ENCODE measurements around the gene BATF2. TPM values are rescaled to one million over a fixed set of nuclear protein-coding genes. Genes with fewer than 3 reads are reported as not detected.

Gene BATF2
- total and polyA plus RNA-seq, 2 donors from 2014 or later, result 5.9 to 8.8 TPM

GRCh38 chr11:64954201-64954600, 42.6 kb downstream of the BATF2 start:
- Histone ChIP-seq H3K27ac (ENCODE audit: low read depth in 2 of 2, low read length in 2 of 2) (no peak overlapping the region), H3K9me3 (ENCODE audit: control insufficient read depth in 2 of 3, insufficient read depth in 1 of 3, low read length in 3 of 3) (no peaks in the 10 kb centered on the region), H3K27me3 (ENCODE audit: control insufficient read depth, insufficient read depth, low read length) (no peaks in the 10 kb centered on the region), H3K4me3 (ENCODE audit: low read length in 3 of 3) (no peak overlapping the region), H3K4me1 (ENCODE audit: control insufficient read depth in 2 of 3, insufficient read depth in 2 of 3, low read depth in 1 of 3, low read length in 3 of 3) (peaks cover 0 to 2% (median 0%) of the 10 kb centered on the region in 3 donors), H3K9ac (ENCODE audit: low read length in 3 of 3) (no peak overlapping the region), H3K36me3 (ENCODE audit: control insufficient read depth in 2 of 3, insufficient read depth in 3 of 3, low read length in 3 of 3) (no peaks in the 10 kb centered on the region)
- FAIRE-seq (no peak), DNase-seq (no peak)
- intact Hi-C loops (cut with DNase I), result no loop called here
- no peak for TF ChIP-seq CTCF (IDR thresholded peaks at IDR 0.05; ENCODE audit: borderline replicate concordance, extremely low read depth, insufficient read depth)

GRCh38 chr11:64951529-64951928, 45.2 kb downstream of the BATF2 start:
- DNase-seq, result no peak
- intact Hi-C loops (cut with DNase I), result no loop called here
- FAIRE-seq, result no peak
- no peak overlapping the region for H3K4me3 ChIP-seq (ENCODE audit: low read length in 3 of 3)
- TF ChIP-seq CTCF (IDR thresholded peaks at IDR 0.05; ENCODE audit: borderline replicate concordance, extremely low read depth, insufficient read depth), result no peak
- no peaks in the 10 kb centered on the region for H3K9me3 ChIP-seq (ENCODE audit: control insufficient read depth in 2 of 3, insufficient read depth in 1 of 3, low read length in 3 of 3)
- no peaks in the 10 kb centered on the region for H3K36me3 ChIP-seq (ENCODE audit: control insufficient read depth in 2 of 3, insufficient read depth in 3 of 3, low read length in 3 of 3)
- H3K27ac ChIP-seq (ENCODE audit: low read depth in 2 of 2, low read length in 2 of 2), result no peak overlapping the region
- H3K9ac ChIP-seq (ENCODE audit: low read length in 3 of 3), result no peak overlapping the region
- H3K27me3 ChIP-seq (ENCODE audit: control insufficient read depth, insufficient read depth, low read length), result no peaks in the 10 kb centered on the region
- H3K4me1 ChIP-seq (ENCODE audit: control insufficient read depth in 2 of 3, insufficient read depth in 2 of 3, low read depth in 1 of 3, low read length in 3 of 3), result peaks cover 0 to 2% (median 0%) of the 10 kb centered on the region in 3 donors

GRCh38 chr11:64947208-64947814, 49.5 kb downstream of the BATF2 start:
- TF ChIP-seq CTCF (IDR thresholded peaks at IDR 0.05; ENCODE audit: borderline replicate concordance, extremely low read depth, insufficient read depth), result no peak
- intact Hi-C loops (cut with DNase I), result no loop called here
- FAIRE-seq (no peak), DNase-seq (no peak)
- H3K4me3 ChIP-seq (ENCODE audit: low read length in 3 of 3), result no peak overlapping the region
- no peak overlapping the region for H3K9ac ChIP-seq (ENCODE audit: low read length in 3 of 3)
- no peaks in the 10 kb centered on the region for H3K36me3 ChIP-seq (ENCODE audit: control insufficient read depth in 2 of 3, insufficient read depth in 3 of 3, low read length in 3 of 3)
- H3K27ac ChIP-seq (ENCODE audit: low read depth in 2 of 2, low read length in 2 of 2), result no peak overlapping the region
- H3K27me3 ChIP-seq (ENCODE audit: control insufficient read depth, insufficient read depth, low read length), result no peaks in the 10 kb centered on the region
- H3K9me3 ChIP-seq (ENCODE audit: control insufficient read depth in 2 of 3, insufficient read depth in 1 of 3, low read length in 3 of 3), result no peaks in the 10 kb centered on the region
- no peaks in the 10 kb centered on the region for H3K4me1 ChIP-seq (ENCODE audit: control insufficient read depth in 2 of 3, insufficient read depth in 2 of 3, low read depth in 1 of 3, low read length in 3 of 3)

Small RNAs within 50 kb of the gene (microRNA-seq; reads per million reads assigned to microRNA genes)
- gene MIR6879, result not detected

Other genes starting within 250 kb of the BATF2 start
- gene PYGM, start 237.0 kb downstream of the BATF2 start, total RNA-seq, result 8.6 TPM
- gene PYGM, start 237.0 kb downstream of the BATF2 start, polyA plus RNA-seq (ENCODE audit: insufficient read depth, low read depth, low replicate concordance), result 2.5 TPM
- 320 TPM for gene SF1, start 218.4 kb downstream of the BATF2 start, total RNA-seq
- gene SF1, start 218.4 kb downstream of the BATF2 start, polyA plus RNA-seq (ENCODE audit: insufficient read depth, low read depth, low replicate concordance), result 87.5 TPM
- gene MAP4K2, start 193.8 kb downstream of the BATF2 start, total RNA-seq, result 12.5 TPM
- gene MAP4K2, start 193.8 kb downstream of the BATF2 start, polyA plus RNA-seq (ENCODE audit: insufficient read depth, low read depth, low replicate concordance), result 15.4 TPM
- 20.9 TPM for gene MEN1, start 186.4 kb downstream of the BATF2 start, total RNA-seq
- 24.0 TPM for gene MEN1, start 186.4 kb downstream of the BATF2 start, polyA plus RNA-seq (ENCODE audit: insufficient read depth, low read depth, low replicate concordance)
- gene CDC42BPG, start 152.3 kb downstream of the BATF2 start, total RNA-seq, result 20.7 TPM
- 4.5 TPM for gene CDC42BPG, start 152.3 kb downstream of the BATF2 start, polyA plus RNA-seq (ENCODE audit: insufficient read depth, low read depth, low replicate concordance)
- 76.1 TPM for gene EHD1, start 118.3 kb downstream of the BATF2 start, total RNA-seq
- gene EHD1, start 118.3 kb downstream of the BATF2 start, polyA plus RNA-seq (ENCODE audit: insufficient read depth, low read depth, low replicate concordance), result 48.9 TPM
- 26.9 TPM for gene ATG2A, start 79.8 kb downstream of the BATF2 start, total RNA-seq
- gene ATG2A, start 79.8 kb downstream of the BATF2 start, polyA plus RNA-seq (ENCODE audit: insufficient read depth, low read depth, low replicate concordance), result 16.8 TPM
- 21.2 TPM for gene PPP2R5B, start 72.3 kb downstream of the BATF2 start, total RNA-seq
- 16.8 TPM for gene PPP2R5B, start 72.3 kb downstream of the BATF2 start, polyA plus RNA-seq (ENCODE audit: insufficient read depth, low read depth, low replicate concordance)
- gene GPHA2, start 61.1 kb downstream of the BATF2 start, total RNA-seq, result not detected
- gene GPHA2, start 61.1 kb downstream of the BATF2 start, polyA plus RNA-seq (ENCODE audit: insufficient read depth, low read depth, low replicate concordance), result 0.99 TPM
- not detected for gene MAJIN, start 24.9 kb downstream of the BATF2 start, total RNA-seq
- 0.80 TPM for gene MAJIN, start 24.9 kb downstream of the BATF2 start, polyA plus RNA-seq (ENCODE audit: insufficient read depth, low read depth, low replicate concordance)
- gene ARL2, start 17.2 kb upstream of the BATF2 start, total RNA-seq, result 91.6 TPM
- 284 TPM for gene ARL2, start 17.2 kb upstream of the BATF2 start, polyA plus RNA-seq (ENCODE audit: insufficient read depth, low read depth, low replicate concordance)
- gene SNX15, start 30.5 kb upstream of the BATF2 start, total RNA-seq, result 29.6 TPM
- gene SNX15, start 30.5 kb upstream of the BATF2 start, polyA plus RNA-seq (ENCODE audit: insufficient read depth, low read depth, low replicate concordance), result 27.7 TPM
- 6.8 TPM for gene SAC3D1, start 44.2 kb upstream of the BATF2 start, total RNA-seq
- gene SAC3D1, start 44.2 kb upstream of the BATF2 start, polyA plus RNA-seq (ENCODE audit: insufficient read depth, low read depth, low replicate concordance), result 13.4 TPM
- 9.4 TPM for gene NAALADL1, start 61.6 kb upstream of the BATF2 start, total RNA-seq
- 17.1 TPM for gene NAALADL1, start 61.6 kb upstream of the BATF2 start, polyA plus RNA-seq (ENCODE audit: insufficient read depth, low read depth, low replicate concordance)
- 1.4 TPM for gene CDCA5, start 87.1 kb upstream of the BATF2 start, total RNA-seq
- gene CDCA5, start 87.1 kb upstream of the BATF2 start, polyA plus RNA-seq (ENCODE audit: insufficient read depth, low read depth, low replicate concordance), result 0.43 TPM
- gene ZFPL1, start 87.3 kb upstream of the BATF2 start, total RNA-seq, result 31.4 TPM
- 43.1 TPM for gene ZFPL1, start 87.3 kb upstream of the BATF2 start, polyA plus RNA-seq (ENCODE audit: insufficient read depth, low read depth, low replicate concordance)
- 110 TPM for gene VPS51, start 99.2 kb upstream of the BATF2 start, total RNA-seq
- 98.3 TPM for gene VPS51, start 99.2 kb upstream of the BATF2 start, polyA plus RNA-seq (ENCODE audit: insufficient read depth, low read depth, low replicate concordance)
- 20.9 TPM for gene TM7SF2, start 114.9 kb upstream of the BATF2 start, total RNA-seq
- gene TM7SF2, start 114.9 kb upstream of the BATF2 start, polyA plus RNA-seq (ENCODE audit: insufficient read depth, low read depth, low replicate concordance), result 88.2 TPM
- 14.0 TPM for gene ZNHIT2, start 120.7 kb upstream of the BATF2 start, total RNA-seq
- 21.1 TPM for gene ZNHIT2, start 120.7 kb upstream of the BATF2 start, polyA plus RNA-seq (ENCODE audit: insufficient read depth, low read depth, low replicate concordance)
- 794 TPM for gene FAU, start 125.2 kb upstream of the BATF2 start, total RNA-seq
- 927 TPM for gene FAU, start 125.2 kb upstream of the BATF2 start, polyA plus RNA-seq (ENCODE audit: insufficient read depth, low read depth, low replicate concordance)
- gene MRPL49, start 125.3 kb upstream of the BATF2 start, total RNA-seq, result 53.3 TPM
- 76.7 TPM for gene MRPL49, start 125.3 kb upstream of the BATF2 start, polyA plus RNA-seq (ENCODE audit: insufficient read depth, low read depth, low replicate concordance)
- 69.8 TPM for gene SYVN1, start 137.5 kb upstream of the BATF2 start, total RNA-seq
- gene SYVN1, start 137.5 kb upstream of the BATF2 start, polyA plus RNA-seq (ENCODE audit: insufficient read depth, low read depth, low replicate concordance), result 21.2 TPM
- gene SPDYC, start 173.3 kb upstream of the BATF2 start, total RNA-seq, result not detected
- 0.43 TPM for gene SPDYC, start 173.3 kb upstream of the BATF2 start, polyA plus RNA-seq (ENCODE audit: insufficient read depth, low read depth, low replicate concordance)
- 328 TPM for gene CAPN1, start 185.0 kb upstream of the BATF2 start, total RNA-seq
- gene CAPN1, start 185.0 kb upstream of the BATF2 start, polyA plus RNA-seq (ENCODE audit: insufficient read depth, low read depth, low replicate concordance), result 92.5 TPM

All from kidney (tissue), 14 donors.